SU-DHL-6 (cell line): Measurements from ENCODE around the gene CERS6.

Experiments used
- H2AFZ ChIP-seq: fragments of 200-600 bp; sonication (generic); 2 replicates; pipeline ENCODE4 v1.6.1; 2014; ENCODE audit warnings: low read depth, mild to moderate bottlenecking, moderate library complexity, mixed read lengths, antibody characterized with exemption, low read length; ENCODE audit not compliant: severe bottlenecking
- H3F3A ChIP-seq: fragments of 200-600 bp; shearing (Covaris generic); 2 replicates; pipeline ENCODE4 v1.6.0; 2016; ENCODE audit warnings: antibody characterized with exemption, mild to moderate bottlenecking; ENCODE audit not compliant: insufficient read depth
- H3K27ac ChIP-seq: fragments of 200-600 bp; sonication (generic); 2 replicates; pipeline ENCODE4 v1.5.1; 2016; ENCODE audit warnings: low read depth, mild to moderate bottlenecking, low read length, moderate library complexity, mixed read lengths
- H3K27me3 ChIP-seq: fragments of 200-600 bp; sonication (generic), shearing (Covaris generic); 2 replicates; pipeline ENCODE4 v1.6.0; 2014; ENCODE audit warnings: mild to moderate bottlenecking, low read length
- H3K36me3 ChIP-seq: fragments of 200-600 bp; sonication (generic); 2 replicates; pipeline ENCODE4 v1.6.1; 2014; ENCODE audit warnings: mild to moderate bottlenecking, low read length, mixed read lengths
- H3K4me2 ChIP-seq: fragments of 300-600, 200-600 bp; shearing (Covaris generic), sonication (generic); 2 replicates; pipeline ENCODE4 v1.6.0; 2014; ENCODE audit warnings: low read length, low read depth, mild to moderate bottlenecking; ENCODE audit not compliant: poor library complexity, severe bottlenecking
- H3K4me3 ChIP-seq: fragments of 200-600 bp; sonication (generic); 2 replicates; pipeline ENCODE4 v1.5.1; 2014; ENCODE audit warnings: antibody characterized with exemption, low read length, mild to moderate bottlenecking, mixed read lengths; ENCODE audit not compliant: insufficient read depth, poor library complexity, severe bottlenecking
- H3K79me2 ChIP-seq: fragments of 200-600 bp; sonication (generic); 2 replicates; pipeline ENCODE4 v1.6.1; 2014; ENCODE audit warnings: mild to moderate bottlenecking, low read length, moderate library complexity; ENCODE audit not compliant: insufficient read depth
- H3K9ac ChIP-seq: fragments of 200-600 bp; sonication (generic); 2 replicates; pipeline ENCODE4 v1.7.0; 2014; ENCODE audit warnings: mild to moderate bottlenecking, low read length
- H3K9me2 ChIP-seq: fragments of 200-600 bp; sonication (generic); replicated peaks from 2 replicates; pipeline ENCODE4 v1.6.1; 2014; ENCODE audit warnings: low read length; ENCODE audit not compliant: insufficient read depth
- H3K9me3 ChIP-seq: fragments of 200-600 bp; sonication (generic); 2 replicates; pipeline ENCODE4 v1.6.1; 2014; ENCODE audit warnings: low read length, mixed read lengths; ENCODE audit not compliant: insufficient read depth
- H4K20me1 ChIP-seq: fragments of 200-600 bp; sonication (generic); 2 replicates; pipeline ENCODE4 v1.6.1; 2014; ENCODE audit warnings: low read depth, mild to moderate bottlenecking, antibody characterized with exemption, low read length, moderate library complexity, mixed read lengths
- CTCF ChIP-seq: fragments of 200-600 bp; sonication (generic); IDR thresholded peaks from one replicate; pipeline ENCODE4 v1.5.1; 2017; ENCODE audit warnings: antibody characterized with exemption, mild to moderate bottlenecking, low read length, moderate library complexity; ENCODE audit not compliant: insufficient read depth, poor library complexity, severe bottlenecking
- EZH2phosphoT487 ChIP-seq: fragments of 200-600 bp; sonication (generic), shearing (Covaris generic); conservative IDR thresholded peaks from 2 replicates; pipeline ENCODE4 v1.6.1; 2018; ENCODE audit warnings: mild to moderate bottlenecking, antibody characterized with exemption, low read length, moderate library complexity, mixed read lengths

The CERS6 gene

GRCh38 chr2:168422584-168422983 is 33.5 kb upstream of the CERS6 start:
- Histone ChIP-seq H3F3A (no peaks in the 10 kb centered on the region), H3K27me3 (no peaks in the 10 kb centered on the region), H3K9me2 (no peaks in the 10 kb centered on the region), H3K9me3 (no peaks in the 10 kb centered on the region), H3K4me2 (no peak overlapping the region), H3K4me3 (no peak overlapping the region), H4K20me1 (no peaks in the 10 kb centered on the region), H3K9ac (no peak overlapping the region), H3K79me2 (no peaks in the 10 kb centered on the region), H2AFZ (no peak overlapping the region), H3K27ac (no peak overlapping the region), H3K36me3 (no peaks in the 10 kb centered on the region)
- no peak for TF ChIP-seq EZH2phosphoT487
- no peak for TF ChIP-seq CTCF

GRCh38 chr2:168424112-168424951 is 31.7 kb upstream of the CERS6 start:
- no peaks in the 10 kb centered on the region for H3K27me3 ChIP-seq
- no peak overlapping the region for H3K4me3 ChIP-seq
- no peaks in the 10 kb centered on the region for H4K20me1 ChIP-seq
- no peaks in the 10 kb centered on the region for H3K36me3 ChIP-seq
- no peak overlapping the region for H3K27ac ChIP-seq
- H2AFZ ChIP-seq: no peak overlapping the region
- no peak overlapping the region for H3K9ac ChIP-seq
- no peak overlapping the region for H3K4me2 ChIP-seq
- TF ChIP-seq EZH2phosphoT487: no peak
- no peak for TF ChIP-seq CTCF
- no peaks in the 10 kb centered on the region for H3K9me3 ChIP-seq
- no peaks in the 10 kb centered on the region for H3K9me2 ChIP-seq
- no peaks in the 10 kb centered on the region for H3F3A ChIP-seq
- no peaks in the 10 kb centered on the region for H3K79me2 ChIP-seq

- Histone ChIP-seq H3K36me3 (no peaks in the 10 kb centered on the region), H3K4me3 (no peak overlapping the region), H3K9me3 (no peaks in the 10 kb centered on the region), H3K4me2 (no peak overlapping the region), H2AFZ (no peak overlapping the region), H3F3A (no peaks in the 10 kb centered on the region), H4K20me1 (no peaks in the 10 kb centered on the region), H3K27ac (no peak overlapping the region), H3K9ac (no peak overlapping the region), H3K79me2 (no peaks in the 10 kb centered on the region), H3K27me3 (no peaks in the 10 kb centered on the region), H3K9me2 (no peaks in the 10 kb centered on the region)
- TF ChIP-seq EZH2phosphoT487 (no peak), CTCF (no peak)
Measured at GRCh38 chr2:168424971-168425370, 31.1 kb upstream of the CERS6 start.
